ACHN (cell line): Measurements from ENCODE around the gene XAGE3.
"Not testable (repeated sequence)": the region's sequence is repeated elsewhere in the genome, so short reads cannot be mapped to it uniquely, and the experiment has no call there.

Experiments
- DNase-seq: peaks from one replicate; pipeline ENCODE4 v3.0.0-alpha.2; 2015
- in situ Hi-C: cut with HindIII; loops from 2 replicates; pipeline ENCODE4 v1.10.0; 2017; ENCODE audit warnings: low sequenced_read_pairs, low pct_ligation_motif_present, low pct_unique_long_range_greater_than_20kb

XAGE3 gene

DNA sequence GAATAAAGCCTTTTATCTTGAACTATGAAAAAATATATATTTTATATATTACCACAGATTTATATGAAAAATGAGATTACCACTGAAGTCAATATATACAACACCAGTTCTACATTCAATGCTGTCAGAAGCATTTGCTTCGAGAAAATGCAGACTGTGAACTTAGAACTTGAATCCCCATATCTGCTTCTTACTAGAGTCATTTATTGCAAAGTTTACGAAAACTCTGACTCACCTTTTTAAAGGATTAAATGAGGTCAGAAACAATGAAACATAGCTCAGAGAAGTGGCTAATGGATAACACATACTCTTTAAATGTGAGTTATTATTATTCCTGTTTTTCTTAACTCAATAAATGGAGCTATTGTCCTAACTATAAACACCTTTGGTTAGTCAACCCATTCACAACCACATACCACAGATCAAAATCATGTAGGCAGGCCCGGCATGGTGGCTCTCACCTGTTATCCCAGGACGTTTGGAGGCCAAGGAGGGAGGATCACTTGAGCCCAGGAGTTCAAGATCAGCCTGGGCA is 10.8 kb downstream of the XAGE3 start:
- in situ Hi-C loops, DNase-seq: not testable (repeated sequence)

DNA sequence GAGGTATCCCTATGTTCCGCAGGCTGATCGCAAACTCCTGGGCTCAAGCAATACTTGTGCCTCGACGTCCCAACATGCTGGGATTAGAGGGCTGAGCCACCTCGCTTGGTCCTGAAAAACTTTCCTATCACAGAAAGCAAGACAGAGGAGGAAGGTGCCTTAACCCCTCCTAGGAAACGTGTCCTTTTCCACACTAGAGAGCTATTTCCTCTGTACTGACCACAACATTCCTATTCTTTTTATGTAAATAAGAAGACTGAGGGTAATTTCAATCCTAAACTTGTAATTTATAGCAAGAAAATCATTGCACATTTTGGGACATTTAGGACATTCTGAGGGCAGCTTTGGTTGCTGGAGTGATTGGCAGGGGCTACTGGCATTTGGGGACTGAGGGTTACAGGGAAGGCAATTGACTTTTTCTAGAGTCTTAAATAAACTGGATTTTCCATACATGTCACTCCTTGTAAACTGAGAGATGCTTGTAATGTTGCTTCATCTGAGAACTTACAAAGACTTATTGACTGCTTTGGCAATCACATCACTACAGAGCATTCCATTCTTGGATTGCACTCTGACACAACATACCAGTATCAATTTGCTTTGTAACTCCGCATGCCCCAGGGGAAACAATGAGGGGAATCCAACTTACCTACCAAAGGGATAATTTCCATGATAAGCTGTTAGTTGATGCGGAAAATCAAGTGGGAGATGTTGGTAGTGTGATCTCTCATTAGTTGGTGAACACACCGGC is 15.6 kb downstream of the XAGE3 start:
- in situ Hi-C loops, result no loop called here
- no peak for DNase-seq

GRCh38 chrX:52843619-52844018 is 24.3 kb downstream of the XAGE3 start:
- DNase-seq, in situ Hi-C loops: not testable (repeated sequence)

DNA sequence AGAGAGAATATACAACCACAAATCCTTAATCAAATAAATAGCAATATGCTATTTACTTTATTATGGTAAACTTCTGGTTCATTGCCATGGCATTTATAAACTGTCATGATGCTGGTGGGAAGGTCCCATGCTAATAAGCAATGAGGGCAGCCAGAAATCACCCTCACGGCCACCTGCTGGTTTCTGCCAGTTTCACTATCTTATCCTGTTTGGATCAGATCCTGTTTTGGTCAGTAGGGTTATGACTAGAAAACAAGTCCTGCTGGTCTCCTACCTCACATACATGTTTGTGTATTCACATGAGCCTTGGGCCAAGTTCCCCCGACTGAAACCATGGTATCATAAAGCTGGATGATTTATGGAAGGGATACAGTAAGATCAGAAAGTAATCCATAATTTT is 28.7 kb downstream of the XAGE3 start:
- in situ Hi-C loops, result no loop called here

DNA sequence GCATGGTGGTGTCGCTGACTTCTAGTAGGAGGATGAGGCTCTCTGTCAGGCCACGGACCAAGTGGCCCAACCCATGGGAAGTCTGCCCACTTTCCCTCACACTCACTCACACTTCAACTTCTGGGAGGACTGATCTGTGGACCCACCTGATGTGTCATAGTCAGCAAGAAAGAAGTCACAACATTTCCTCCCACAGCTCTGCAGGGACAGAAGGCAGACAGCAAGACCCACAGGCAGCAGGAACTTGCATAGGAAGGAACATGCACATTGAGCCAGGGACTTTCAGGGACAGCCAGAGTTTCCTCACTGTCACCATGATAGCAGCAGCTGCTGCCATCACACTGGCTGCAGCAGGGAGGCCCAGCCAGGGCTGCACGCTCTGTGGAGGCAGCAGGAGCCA is 37.3 kb downstream of the XAGE3 start:
- no peak for DNase-seq
- in situ Hi-C loops, result no loop called here

More for the DNA sequence above, 28.7 kb downstream of the XAGE3 start:
- DNase-seq, result no peak

- in situ Hi-C loops, result no loop called here
- DNase-seq, result no peak
Measured at GRCh38 chrX:52824608-52825007, 43.3 kb downstream of the XAGE3 start.

DNA sequence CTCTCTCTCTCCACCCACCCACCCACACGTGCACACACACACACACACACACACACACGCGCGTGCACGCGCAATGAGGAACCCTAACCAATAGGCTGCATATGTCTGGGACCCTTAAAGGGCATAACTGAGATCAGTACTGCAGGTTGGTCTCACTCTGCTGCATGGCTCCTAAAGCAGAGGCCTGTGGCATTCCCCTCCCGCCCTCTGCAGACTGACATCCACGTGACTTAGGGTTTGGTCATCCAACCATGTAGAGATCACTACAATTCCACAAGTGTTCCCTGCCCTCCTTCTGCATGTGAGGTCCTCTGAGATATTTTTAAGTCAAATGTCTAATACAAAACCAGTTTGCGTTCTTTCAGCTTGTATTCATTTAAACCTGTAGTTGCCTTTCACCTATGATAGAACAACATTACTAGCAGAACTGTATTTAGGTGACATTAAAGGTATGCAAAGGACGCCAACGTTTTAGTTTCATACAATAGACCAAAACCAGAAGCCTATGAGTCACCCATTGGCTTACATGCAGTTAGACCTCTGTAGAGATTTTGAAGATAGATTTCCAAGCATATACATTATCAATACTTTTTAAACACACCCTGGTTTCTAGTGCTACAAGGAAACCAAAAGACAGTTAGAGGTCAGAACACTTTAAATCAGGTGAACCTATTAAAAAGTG is 46.7 kb downstream of the XAGE3 start:
- DNase-seq, result no peak
- in situ Hi-C loops, result no loop called here

GRCh38 chrX:52819788-52820187 is 48.1 kb downstream of the XAGE3 start:
- in situ Hi-C loops, result no loop called here
- DNase-seq, result no peak
